NCI-H1417 (cell line): ENCODE measurements around the gene DSTYK.
"Not testable (repeated sequence)": the region's sequence is repeated elsewhere in the genome, so short reads cannot be mapped to it uniquely, and the experiment has no call there.

Source experiments
- DNase-seq, 3 experiments: peaks; one replicate each; lab custom pipeline; 2025; lab: John Stamatoyannopoulos, UW

Gene DSTYK

GRCh38 chr1:205220421-205220820, 8.9 kb upstream of the DSTYK start:
- DNase-seq = no peak

GRCh38 chr1:205217418-205217817, 5.9 kb upstream of the DSTYK start:
- no peak for DNase-seq

DNA sequence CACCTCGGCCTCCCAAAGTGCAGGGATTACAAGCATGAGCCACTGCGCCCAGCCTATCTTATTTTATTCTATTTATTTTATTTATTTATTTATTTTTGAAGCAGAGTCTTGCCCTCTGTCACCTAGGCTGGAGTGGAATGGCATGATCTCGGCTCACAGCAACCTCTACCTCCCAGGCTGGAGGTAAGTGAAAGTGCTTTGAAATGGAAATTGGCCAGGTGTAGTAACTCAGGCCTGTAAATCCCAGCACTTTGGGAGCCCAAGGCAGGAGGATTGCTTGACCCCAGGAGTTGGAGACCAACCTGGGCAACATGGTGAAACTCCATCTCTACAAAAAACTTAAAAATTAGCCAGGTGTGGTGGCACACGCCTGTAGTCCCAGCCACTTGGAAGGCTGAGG, 5.1 kb upstream of the DSTYK start:
- DNase-seq = no peak

GRCh38 chr1:205214756-205215155, 3.3 kb upstream of the DSTYK start:
- no peak for DNase-seq

DNA sequence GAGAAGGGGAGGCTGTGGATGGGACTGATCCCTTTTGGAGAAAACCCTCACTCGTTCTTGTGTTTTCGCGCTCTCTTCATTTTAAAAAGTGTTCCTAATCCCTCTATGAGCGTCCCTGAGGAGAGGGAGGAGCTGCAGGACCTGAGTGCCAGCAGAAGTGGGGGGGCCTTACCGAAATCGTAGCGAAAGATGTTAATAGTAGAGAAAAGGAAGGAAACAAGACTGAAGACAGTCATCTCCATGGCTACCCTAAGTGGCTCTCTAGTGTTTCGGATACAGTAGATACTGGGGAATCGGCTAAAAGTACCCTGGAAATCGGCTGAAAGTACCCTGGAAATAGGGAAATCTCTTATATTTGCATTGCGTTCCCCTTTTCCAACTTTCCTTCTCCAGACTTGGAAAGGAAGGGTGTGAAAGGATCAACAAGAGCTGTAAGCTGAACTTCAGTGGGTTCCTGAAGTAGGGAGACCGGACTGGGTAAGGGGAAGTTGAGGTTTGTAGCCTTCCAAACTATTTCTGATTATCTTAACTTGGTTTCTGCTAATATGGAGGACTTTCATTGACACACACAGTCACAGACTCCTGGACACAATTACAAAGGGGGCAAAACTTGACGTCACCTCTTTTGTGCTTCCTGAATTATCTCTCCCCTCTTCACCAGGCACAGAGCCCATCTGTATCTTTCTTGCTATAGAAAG, 486 bp upstream of the DSTYK start:
- DNase-seq = no peak

GRCh38 chr1:205210756-205211168, 740 bp downstream of the DSTYK start:
- DNase-seq = no peak

DNA sequence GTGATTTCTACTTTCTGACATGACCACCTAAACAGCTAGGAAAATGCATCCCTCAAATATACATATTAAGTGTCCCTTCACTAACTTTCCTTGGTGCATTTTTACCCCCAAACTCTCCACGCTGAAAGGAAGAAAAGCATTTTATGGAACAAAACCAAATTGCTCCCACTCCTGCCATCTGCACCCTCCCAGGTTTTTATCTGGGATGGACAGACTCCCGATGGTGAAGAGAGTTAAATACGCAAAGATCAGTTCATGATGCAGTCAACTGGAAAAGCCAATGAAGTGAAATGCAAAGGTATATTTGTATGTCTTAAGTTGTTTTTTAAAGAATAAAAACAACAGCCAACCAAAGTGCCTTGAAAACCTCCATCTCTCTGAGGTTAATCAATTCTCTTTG, 2.7 kb downstream of the DSTYK start:
- no peak for DNase-seq

DNA sequence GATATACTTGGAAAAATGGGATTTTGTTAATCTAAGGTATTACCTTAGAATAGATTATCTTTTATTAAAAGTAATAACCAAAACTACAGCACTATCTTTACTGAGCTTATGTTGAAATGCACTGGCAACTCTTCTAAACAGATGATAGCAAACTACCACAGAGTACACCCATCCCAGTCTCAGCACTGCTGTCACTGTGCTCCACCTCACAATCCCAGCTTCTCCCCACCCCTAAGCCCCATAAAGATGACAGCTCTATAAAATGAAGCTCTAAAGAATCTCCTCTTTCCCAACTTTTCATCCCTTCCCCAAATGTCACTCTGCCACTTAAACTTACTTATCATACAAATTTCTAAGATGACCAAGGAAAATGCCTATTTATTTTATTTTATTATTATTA, 6.4 kb downstream of the DSTYK start:
- DNase-seq = no peak

DNA sequence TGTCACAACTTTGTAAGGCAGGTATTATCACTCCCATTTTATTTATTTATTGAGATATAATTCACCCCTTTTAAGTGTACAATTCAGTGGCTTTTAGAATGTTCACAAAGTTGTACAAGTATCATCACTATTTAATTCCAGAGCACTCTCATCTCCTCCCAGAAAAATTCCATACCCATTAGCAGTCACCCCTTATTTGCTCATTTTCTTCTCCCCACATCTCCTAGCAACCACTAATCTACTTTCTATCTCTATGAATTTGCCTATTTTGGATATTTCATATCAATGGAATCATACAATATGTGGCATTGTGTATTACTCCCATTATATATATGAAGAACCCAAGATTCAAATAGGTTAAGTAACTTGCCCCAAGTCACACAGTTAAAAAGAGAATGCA, 7.0 kb downstream of the DSTYK start:
- no peak for DNase-seq

DNA sequence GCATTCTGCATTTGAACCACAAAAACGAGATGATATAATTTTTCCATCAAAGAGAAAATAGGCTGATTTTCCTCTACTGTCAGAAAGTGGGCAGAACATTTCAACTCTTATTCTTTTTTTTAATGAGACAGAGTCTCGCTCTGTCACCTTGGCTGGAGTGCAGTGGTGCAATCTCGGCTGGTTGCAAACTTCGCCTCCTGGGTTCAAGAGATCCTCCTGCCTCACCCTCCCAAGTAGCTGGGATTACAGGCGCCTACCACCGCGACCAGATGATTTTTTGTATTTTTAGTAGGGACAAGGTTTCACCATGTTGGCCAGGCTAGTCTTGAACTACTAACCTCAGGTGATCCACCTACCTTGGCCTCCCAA, 11.6 kb downstream of the DSTYK start:
- no peak for DNase-seq

DNA sequence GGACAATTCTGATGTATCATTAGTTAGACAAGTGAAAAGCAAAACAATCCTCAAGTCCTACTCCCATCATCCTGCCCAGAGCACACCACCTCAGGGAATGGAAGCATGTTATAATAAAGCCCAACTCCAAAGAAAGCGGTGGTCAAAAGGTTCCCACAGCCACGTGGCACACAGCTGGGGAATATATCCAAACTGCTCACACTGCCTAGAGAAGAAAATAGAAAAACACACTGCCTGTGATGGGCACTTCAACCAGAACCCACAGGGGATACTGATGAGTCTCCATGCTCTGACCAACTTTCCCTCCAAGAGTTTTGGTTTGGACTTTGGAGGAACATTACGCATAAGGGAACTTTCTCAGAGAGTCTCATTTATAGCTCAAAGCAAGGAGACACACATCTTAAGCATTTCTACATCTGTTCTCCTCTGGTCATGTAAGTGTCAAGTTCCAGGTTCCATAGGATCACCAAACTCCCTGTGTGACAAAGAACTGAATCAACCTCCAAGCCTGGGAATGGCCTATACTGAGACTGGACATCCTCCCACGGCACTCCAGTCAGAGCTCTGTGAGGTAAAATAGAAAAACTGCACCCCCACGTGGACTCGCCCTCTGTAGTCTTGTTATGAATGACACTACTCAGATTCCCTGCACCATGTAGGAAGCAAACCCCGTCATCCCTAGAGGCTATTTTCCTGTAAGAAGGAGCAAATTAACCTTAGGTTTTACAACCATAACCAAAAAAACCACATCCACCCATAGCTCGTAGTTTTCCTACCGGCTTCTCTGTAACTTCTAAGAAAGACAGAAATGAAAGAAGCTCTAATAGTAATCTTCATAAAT, 12.2 kb downstream of the DSTYK start:
- DNase-seq = no peak

DNA sequence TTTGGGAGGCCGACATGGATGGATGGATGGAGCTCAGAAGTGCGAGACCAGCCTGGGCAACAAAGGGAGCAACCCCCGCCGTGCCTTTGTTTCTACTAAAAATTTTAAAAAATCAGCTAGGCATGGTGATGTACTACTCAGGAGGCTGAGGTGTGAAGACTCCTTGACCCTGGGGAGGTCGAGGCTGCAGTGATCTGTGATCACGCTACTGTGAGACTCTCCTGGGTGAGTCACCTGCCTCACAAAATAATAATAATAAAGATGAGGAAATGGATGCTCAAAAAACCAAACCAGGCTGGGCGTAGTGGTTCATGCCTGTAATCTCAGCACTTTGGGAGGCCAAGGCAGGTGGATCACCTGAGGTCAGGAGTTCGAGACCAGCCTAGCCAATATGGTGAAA, 19.2 kb downstream of the DSTYK start:
- no peak for DNase-seq

- no peak for DNase-seq
Observed at GRCh38 chr1:205191622-205192021, 19.9 kb downstream of the DSTYK start.

GRCh38 chr1:205190845-205191577, 20.5 kb downstream of the DSTYK start:
- no peak for DNase-seq

- DNase-seq = no peak
Observed at GRCh38 chr1:205189131-205189530, 22.4 kb downstream of the DSTYK start.

DNA sequence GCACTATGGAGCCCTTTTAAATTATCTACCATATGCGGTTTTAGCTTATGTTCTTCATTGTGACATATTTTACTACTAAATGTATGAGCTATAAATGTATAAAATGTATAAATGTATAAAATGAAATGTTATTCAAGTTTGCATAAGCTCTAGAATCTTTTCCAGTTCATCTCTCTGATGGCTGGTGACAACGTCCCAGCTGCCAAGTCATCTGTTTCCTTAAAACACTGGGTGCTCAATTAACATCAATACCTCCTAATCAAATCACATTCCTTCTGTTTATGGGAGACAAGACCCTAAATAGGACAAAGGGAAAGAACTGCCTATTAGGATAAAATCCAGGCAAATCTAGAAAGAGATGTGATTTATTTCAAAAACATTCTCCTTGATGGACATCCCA, 22.9 kb downstream of the DSTYK start:
- DNase-seq = no peak

DNA sequence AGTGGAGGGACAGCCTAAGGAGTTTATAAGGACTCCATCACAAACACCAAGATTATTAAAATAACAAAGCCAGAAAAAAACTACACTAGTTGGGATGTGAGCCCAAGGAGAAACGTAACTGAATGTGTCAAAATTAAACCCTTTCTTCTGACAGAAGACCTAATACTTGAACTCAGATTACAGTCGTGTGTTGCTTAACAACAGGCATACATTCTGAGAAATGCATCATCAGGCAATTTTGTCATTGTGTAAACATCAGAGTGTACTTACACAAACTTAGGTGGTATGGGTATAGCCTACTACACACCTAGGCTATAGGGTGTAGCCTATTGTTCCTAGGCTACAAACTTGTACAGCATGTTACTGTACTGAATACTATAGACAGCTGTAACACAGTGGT, 23.4 kb downstream of the DSTYK start:
- no peak for DNase-seq

GRCh38 chr1:205187420-205187819, 24.1 kb downstream of the DSTYK start:
- DNase-seq = no peak

DNA sequence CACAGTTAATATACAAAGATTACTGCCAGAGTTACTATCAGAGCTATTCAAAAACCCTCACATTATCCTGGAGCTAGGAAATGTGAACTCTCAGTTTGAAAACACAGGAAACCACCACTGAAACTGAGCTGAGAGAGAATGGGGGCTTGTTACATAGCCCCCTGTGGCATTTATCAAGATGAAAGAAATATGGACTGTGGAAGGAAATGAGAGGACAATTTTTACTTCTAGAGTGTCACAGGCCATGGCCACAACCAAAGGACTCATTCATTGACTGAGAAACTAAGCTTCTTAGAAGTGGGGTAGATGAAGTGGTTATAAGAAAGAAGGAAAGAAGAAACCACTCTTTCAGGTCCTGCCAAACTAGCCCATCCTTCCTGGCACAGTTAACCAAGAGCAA, 25.3 kb downstream of the DSTYK start:
- DNase-seq = no peak

GRCh38 chr1:205183676-205184335, 27.7 kb downstream of the DSTYK start:
- no peak for DNase-seq

- DNase-seq = no peak
Observed at GRCh38 chr1:205182930-205183329, 28.6 kb downstream of the DSTYK start.

- DNase-seq = not testable (repeated sequence)
Observed at GRCh38 chr1:205180331-205180730, 31.2 kb downstream of the DSTYK start.
